HG02981 (cell line): ENCODE measurements around the gene KRTAP10-9.
"Not testable (repeated sequence)": the region's sequence is repeated elsewhere in the genome, so short reads cannot be mapped to it uniquely, and the experiment has no call there.

Source experiments
- ATAC-seq: cut with Tn5 transposase; IDR thresholded peaks from one replicate; pipeline ENCODE4 v1.9.1; 2021; ENCODE audit warnings: mild to moderate bottlenecking, moderate library complexity; ENCODE audit not compliant: unreplicated experiment

KRTAP10-9 gene

DNA sequence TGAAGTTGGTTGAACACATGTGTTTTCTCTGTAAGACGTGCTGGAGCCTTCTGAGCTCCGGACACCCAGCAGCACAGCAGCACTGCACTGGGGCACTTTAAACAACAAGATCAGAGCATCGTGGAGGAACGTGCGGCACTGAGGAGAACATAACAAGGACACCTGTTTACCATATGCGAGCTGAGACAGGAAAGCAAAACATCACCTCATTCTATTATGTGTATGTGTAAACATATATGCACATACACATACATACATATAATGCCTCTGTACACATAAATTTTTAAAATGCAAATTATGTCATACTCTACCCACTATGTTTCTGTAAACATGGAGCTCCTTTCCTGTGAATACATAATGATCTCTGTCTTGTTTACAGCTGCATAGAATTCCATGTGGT is 31.4 kb upstream of the KRTAP10-9 start:
- ATAC-seq: no peak

- ATAC-seq: no peak
Observed at GRCh38 chr21:44596068-44596725, 30.7 kb upstream of the KRTAP10-9 start.

GRCh38 chr21:44598061-44598460 is 28.8 kb upstream of the KRTAP10-9 start:
- no peak for ATAC-seq

GRCh38 chr21:44599264-44600029 is 27.4 kb upstream of the KRTAP10-9 start:
- no peak for ATAC-seq

DNA sequence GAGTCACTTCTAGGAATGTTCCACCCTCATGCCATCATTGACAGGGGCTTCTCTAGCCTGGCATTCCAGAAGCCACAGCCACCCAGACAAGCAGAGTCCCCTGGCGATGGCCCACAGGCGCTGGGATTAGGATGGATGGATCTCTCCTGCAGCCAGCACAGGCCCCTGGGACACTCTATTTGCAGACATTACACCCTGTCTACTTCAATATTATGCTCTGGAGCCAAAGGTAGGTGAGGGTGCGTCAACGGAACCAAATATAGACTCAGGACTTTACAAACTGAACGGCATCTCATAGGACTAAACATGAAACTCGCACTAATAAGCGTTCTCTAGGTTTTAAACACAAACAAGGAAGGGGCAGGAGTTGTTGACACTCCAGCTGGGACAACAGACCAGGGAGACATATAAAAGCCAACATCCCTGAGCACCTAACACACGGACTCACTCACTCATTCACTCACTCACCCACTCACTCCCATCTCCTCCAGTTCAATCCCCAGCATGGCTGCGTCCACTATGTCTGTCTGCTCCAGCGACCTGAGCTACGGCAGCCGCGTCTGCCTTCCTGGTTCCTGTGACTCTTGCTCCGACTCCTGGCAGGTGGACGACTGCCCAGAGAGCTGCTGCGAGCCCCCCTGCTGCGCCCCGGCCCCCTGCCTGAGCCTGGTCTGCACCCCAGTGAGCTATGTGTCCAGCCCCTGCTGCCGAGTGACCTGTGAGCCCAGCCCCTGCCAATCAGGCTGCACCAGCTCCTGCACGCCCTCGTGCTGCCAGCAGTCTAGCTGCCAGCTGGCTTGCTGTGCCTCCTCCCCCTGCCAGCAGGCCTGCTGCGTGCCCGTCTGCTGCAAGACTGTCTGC is 26.5 kb upstream of the KRTAP10-9 start, which contains the start of gene KRTAP10-7:
Gene KRTAP10-7 (plus strand): TSS at position 480 of the 861 bp plus-strand sequence. CDS start 25 bp downstream, at position 505.
- not testable (repeated sequence) for ATAC-seq

DNA sequence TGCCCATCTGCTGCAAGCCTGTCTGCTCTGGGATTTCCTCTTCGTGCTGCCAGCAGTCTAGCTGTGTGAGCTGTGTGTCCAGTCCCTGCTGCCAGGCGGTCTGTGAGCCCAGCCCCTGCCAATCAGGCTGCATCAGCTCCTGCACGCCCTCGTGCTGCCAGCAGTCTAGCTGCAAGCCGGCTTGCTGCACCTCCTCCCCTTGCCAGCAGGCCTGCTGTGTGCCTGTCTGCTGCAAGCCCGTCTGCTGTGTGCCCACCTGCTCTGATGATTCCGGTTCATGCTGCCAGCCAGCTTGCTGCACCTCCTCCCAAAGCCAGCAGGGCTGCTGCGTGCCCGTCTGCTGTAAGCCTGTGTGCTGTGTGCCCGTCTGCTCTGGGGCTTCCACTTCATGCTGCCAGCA is 25.8 kb upstream of the KRTAP10-9 start:
- ATAC-seq: not testable (repeated sequence)

DNA sequence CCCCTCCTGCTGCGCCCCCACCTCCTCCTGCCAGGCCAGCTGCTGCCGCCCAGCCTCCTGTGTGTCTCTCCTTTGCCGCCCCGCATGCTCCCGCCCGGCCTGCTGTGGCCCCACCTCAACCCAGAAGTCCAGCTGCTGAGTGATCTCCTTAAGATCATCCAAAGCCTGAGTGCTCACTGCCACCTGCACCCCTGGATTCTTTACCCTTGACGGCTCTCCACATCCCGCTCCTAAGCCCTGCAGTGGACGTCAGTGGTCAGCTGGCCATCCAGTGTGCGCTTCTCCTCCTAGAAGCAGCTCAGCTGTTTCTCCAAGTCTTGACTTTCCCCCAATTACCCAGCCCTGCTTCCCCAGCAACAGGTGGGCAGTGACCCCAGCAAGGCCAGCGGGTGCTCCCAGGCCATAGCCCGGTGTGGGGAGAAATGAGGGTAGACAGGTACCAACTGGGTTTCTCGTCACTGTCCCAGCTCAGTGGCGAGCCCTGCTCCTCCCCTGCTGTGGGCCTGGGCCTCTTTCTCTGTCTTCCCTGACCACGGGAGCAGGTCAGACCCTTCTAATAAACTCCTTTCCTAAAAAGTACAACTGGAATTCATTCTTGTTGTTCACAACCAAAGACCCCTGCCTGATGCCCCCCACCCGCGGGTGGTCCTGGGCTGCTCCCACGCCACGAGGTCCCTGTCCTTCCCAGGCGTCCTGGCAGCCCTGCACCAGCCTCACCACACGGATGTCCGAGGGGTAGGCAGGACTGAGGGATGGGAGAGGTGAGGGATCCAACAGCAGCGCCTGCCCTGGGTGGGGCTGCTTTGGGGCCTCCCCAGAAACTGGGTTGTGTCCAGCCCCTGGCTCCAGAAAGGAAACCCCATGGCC is 25.1 kb upstream of the KRTAP10-9 start:
- no peak for ATAC-seq

DNA sequence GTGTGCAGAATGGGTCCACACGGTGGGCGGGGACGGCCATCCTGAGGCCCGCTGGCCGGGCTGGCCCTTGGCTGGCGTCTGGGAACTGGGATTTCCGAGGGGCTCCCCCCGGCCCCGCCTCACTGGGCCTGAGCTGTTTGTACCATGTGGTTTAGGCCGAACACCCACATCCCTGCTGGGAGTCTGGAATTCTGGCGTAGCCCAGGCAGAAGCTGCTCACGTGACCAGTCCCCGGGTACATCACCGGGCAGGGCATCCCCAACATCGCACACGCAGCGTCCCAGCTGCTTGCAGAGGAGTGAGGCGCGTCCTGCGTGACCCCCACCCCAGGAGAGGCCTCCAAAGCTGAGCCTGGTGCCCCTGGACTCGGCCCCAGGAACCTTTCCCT is 24.4 kb upstream of the KRTAP10-9 start:
- ATAC-seq: no peak

GRCh38 chr21:44603109-44603875 is 23.6 kb upstream of the KRTAP10-9 start:
- ATAC-seq: no peak

GRCh38 chr21:44603911-44604310 is 23.0 kb upstream of the KRTAP10-9 start:
- ATAC-seq: no peak

DNA sequence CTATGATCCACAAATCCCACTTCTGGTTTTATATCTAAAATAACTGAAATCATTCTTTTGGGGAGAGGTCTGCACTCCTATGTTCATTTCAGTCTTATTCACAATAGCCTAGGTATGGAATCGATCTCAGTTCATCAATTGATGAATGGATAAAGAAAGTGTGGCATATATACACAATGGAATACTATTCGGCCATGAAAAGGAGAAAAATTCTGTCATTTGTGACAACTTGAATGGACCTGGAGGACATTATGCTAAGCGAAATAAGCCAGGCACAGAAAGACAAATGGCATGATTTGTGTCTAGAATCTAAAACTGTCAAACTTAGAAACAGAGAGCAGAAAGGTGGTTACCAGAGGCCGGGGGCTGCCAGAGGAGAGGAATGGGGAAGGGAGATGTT is 20.4 kb upstream of the KRTAP10-9 start:
- ATAC-seq: no peak

DNA sequence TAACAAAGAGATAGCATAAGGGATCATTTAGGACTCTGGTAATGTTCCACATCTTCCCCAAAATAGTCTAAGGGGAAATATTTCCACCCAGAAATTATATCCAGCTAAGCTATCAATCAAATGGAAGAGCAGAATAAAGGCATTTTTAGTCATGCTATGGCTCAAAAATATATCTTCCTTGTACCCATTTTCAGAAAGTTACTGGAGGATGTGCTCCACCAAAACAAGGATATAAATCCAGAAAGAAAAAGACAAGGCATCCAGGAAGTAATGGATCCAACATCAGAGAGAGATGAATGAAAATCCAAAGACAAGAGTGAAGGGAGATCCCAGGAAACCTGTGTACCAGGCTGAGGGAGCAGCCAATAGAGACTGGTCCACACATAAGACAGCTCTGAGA is 17.7 kb upstream of the KRTAP10-9 start:
- ATAC-seq: no peak

DNA sequence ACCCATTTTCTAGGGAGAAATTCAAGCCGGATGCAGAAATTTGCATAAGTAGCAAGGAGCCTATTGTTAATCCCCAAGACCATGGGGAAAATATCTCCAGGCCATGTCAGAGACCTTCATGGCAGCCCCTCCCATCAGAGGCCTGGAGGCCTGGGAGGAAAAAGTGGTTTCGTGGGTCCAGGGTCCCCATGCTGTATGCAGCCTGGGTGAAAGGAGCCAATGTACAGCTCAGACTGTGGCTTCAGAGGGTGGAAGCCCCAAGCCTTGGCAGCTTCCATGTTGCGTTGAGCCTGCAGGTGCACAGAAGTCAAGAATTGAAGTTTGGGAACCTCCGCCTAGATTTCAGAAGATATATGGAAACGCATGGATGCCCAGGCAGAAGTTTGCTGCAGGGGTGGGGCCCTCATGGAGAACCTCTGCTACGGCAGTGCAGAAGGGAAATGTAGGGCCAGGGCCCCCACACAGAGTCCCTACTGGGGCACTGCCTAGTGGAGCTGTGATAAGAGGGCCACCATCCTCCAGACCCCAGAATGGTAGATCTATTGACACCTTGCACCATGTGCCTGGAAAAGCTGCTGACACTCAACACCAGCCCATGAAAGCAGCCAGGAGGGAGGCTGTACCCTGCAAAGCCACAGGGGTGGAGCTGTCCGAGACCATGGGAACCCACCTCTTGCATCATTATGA is 16.6 kb upstream of the KRTAP10-9 start:
- not testable (repeated sequence) for ATAC-seq

DNA sequence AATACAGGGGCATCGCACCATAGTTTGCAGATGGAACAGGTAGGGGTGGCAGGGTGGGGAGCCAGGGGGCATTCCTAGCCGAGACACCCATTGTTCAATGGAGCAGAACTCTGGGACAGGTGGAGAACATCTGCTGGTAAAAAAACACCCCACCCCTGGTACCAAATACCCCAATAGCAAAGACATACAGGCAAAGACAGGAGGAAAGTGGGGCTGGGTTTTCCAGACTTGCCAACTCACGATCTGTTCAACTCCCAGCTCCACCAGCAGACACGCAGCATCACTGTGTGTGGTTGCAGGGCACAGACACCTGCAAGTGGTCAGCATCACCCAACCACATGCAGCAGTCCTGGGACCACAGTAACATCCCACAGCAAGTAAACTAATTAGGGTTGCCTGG is 15.3 kb upstream of the KRTAP10-9 start:
- ATAC-seq: no peak

DNA sequence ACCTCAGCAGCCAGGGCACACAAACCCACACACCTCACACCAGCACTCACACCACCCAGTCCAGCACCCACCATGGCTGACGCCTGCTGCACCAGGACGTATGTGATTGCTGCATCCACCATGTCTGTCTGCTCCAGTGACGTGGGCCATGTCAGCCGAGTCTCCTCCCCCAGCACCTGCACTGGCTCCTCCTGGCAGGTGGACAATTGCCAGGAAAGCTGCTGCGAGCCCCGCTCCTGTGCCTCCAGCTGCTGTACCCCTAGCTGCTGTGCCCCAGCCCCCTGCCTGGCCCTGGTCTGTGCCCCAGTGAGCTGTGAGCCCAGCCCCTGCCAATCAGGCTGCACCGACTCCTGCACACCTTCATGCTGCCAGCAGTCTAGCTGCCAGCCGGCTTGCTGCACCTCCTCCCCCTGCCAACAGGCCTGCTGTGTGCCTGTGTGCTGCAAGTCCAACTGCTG is 14.8 kb upstream of the KRTAP10-9 start, which contains the start of gene KRTAP10-8:
Gene KRTAP10-8 (plus strand): TSS at position 51 of the 458 bp plus-strand sequence. CDS start 22 bp downstream, at position 73.
- no peak for ATAC-seq

DNA sequence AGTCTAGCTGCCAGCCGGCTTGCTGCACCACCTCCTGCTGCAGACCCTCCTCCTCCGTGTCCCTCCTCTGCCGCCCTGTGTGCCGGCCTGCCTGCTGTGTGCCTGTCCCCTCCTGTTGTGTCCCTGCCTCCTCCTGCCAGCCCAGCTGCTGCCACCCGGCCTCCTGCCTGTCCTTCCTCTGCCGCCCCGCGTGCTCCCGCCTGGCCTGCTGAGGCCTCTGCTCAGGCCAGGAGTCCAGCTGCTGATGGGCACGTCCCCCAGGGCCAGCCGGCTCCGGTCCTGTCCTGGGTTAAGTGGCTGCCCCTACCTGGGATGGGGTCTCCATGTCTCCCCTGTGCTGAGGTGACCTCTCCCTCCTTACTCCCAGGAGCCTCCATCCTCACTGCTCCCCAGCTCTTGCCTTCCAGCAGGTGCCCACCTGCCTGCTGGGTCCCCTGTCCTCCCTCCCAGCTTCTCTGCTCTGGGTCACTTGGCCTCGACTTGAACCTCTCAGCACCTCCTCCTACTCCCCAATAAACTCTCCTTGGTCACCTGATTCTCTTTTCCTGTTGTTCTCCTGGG is 14.1 kb upstream of the KRTAP10-9 start:
- ATAC-seq: no peak

- no peak for ATAC-seq
Observed at GRCh38 chr21:44613386-44614155, 13.3 kb upstream of the KRTAP10-9 start.

- ATAC-seq: no peak
Observed at GRCh38 chr21:44614161-44614631, 12.7 kb upstream of the KRTAP10-9 start.
